ENCODE data around the gene ABI1. TPM values are rescaled to one million over a fixed set of nuclear protein-coding genes. Genes with fewer than 3 reads are reported as not detected.
"Not testable (repeated sequence)": the region's sequence is repeated elsewhere in the genome, so short reads cannot be mapped to it uniquely, and the experiment has no call there.

Gene ABI1
- total RNA-seq, 1 experiment from 2014 or later = 95.8 TPM

GRCh38 chr10:26858707-26859034 is 2.1 kb downstream of the ABI1 start:
- no TSS peak for BruUV-seq (replicated peaks)
- CTCF ChIA-PET = no interaction called here
- peak overlapping the region; percentile 82 for H3K4me3 ChIP-seq (ENCODE audit: low read depth, low read length)
- Mint-ChIP-seq H3K27me3 (ENCODE audit: insufficient read depth, unreplicated experiment) (no peaks in the 10 kb centered on the region), H3K4me3 (ENCODE audit: unreplicated experiment) (peak overlapping the region; percentile 97), H3K27ac (ENCODE audit: unreplicated experiment) (peak overlapping the region; percentile 99), H3K9me3 (ENCODE audit: unreplicated experiment) (no peaks in the 10 kb centered on the region), H3K4me1 (ENCODE audit: low read depth, unreplicated experiment) (peaks cover 39% of the 10 kb centered on the region), H3K36me3 (ENCODE audit: insufficient read depth, unreplicated experiment) (peaks cover 13% of the 10 kb centered on the region)
- no peak for TF ChIP-seq CTCF (IDR thresholded peaks at IDR 0.05; ENCODE audit: insufficient read depth in 1 of 2, low read depth in 1 of 2, low read length in 1 of 2, severe bottlenecking in 1 of 2, unreplicated experiment in 1 of 2)
- no peak for DNase-seq
- POLR2A ChIA-PET = no interaction called here
- H3K27me3 ChIP-seq (replicated peaks; ENCODE audit: control insufficient read depth, insufficient read depth, low read length) = no peaks in the 10 kb centered on the region
- peaks cover 33% of the 10 kb centered on the region for H3K4me1 ChIP-seq
- no peaks in the 10 kb centered on the region for H3K9me3 ChIP-seq
- intact Hi-C loops (cut with micrococcal nuclease; ENCODE audit: unreplicated experiment) = no loop called here
- H3K36me3 ChIP-seq (ENCODE audit: control insufficient read depth, insufficient read depth, low read length) = no peaks in the 10 kb centered on the region

GRCh38 chr10:26857991-26858706 is 2.6 kb downstream of the ABI1 start:
- no peak overlapping the region; the same call in 1 of the 2 replicates for H3K4me3 ChIP-seq (ENCODE audit: low read depth, low read length)
- POLR2A ChIA-PET = no interaction called here
- BruUV-seq (replicated peaks) = no TSS peak
- H3K27me3 ChIP-seq (replicated peaks; ENCODE audit: control insufficient read depth, insufficient read depth, low read length) = no peaks in the 10 kb centered on the region
- Mint-ChIP-seq H3K9me3 (ENCODE audit: unreplicated experiment) (no peaks in the 10 kb centered on the region), H3K36me3 (ENCODE audit: insufficient read depth, unreplicated experiment) (peaks cover 13% of the 10 kb centered on the region), H3K4me1 (ENCODE audit: low read depth, unreplicated experiment) (peaks cover 41% of the 10 kb centered on the region), H3K4me3 (ENCODE audit: unreplicated experiment) (peak overlapping the region; percentile 97), H3K27ac (ENCODE audit: unreplicated experiment) (peak overlapping the region; percentile 99), H3K27me3 (ENCODE audit: insufficient read depth, unreplicated experiment) (no peaks in the 10 kb centered on the region)
- no peaks in the 10 kb centered on the region for H3K36me3 ChIP-seq (ENCODE audit: control insufficient read depth, insufficient read depth, low read length)
- CTCF ChIA-PET = interaction anchor here (0.6 kb wide), 1 partner anchor 132 kb away, joined by 3 read pairs; no protein-coding TSS in a partner anchor
- intact Hi-C loops (cut with micrococcal nuclease; ENCODE audit: unreplicated experiment) = no loop called here
- H3K9me3 ChIP-seq = no peaks in the 10 kb centered on the region
- peak in 1 of 2 experiments; percentile 24 for DNase-seq
- H3K4me1 ChIP-seq = peaks cover 36% of the 10 kb centered on the region
- TF ChIP-seq CTCF (IDR thresholded peaks at IDR 0.05; ENCODE audit: insufficient read depth in 1 of 2, low read depth in 1 of 2, low read length in 1 of 2, severe bottlenecking in 1 of 2, unreplicated experiment in 1 of 2) = no peak

- peak overlapping the region; percentile 99 for H3K27ac Mint-ChIP-seq (ENCODE audit: unreplicated experiment)
- H3K4me1 ChIP-seq = peaks cover 36% of the 10 kb centered on the region
- intact Hi-C loops (cut with micrococcal nuclease; ENCODE audit: unreplicated experiment); DNase-seq; H3K36me3 ChIP-seq (ENCODE audit: control insufficient read depth, insufficient read depth, low read length); H3K27me3 Mint-ChIP-seq (ENCODE audit: insufficient read depth, unreplicated experiment); H3K27me3 ChIP-seq (replicated peaks; ENCODE audit: control insufficient read depth, insufficient read depth, low read length); H3K4me3 ChIP-seq (ENCODE audit: low read depth, low read length); H3K9me3 ChIP-seq; POLR2A ChIA-PET; BruUV-seq (replicated peaks); H3K9me3 Mint-ChIP-seq (ENCODE audit: unreplicated experiment): not testable (repeated sequence)
- peaks cover 41% of the 10 kb centered on the region for H3K4me1 Mint-ChIP-seq (ENCODE audit: low read depth, unreplicated experiment)
- H3K4me3 Mint-ChIP-seq (ENCODE audit: unreplicated experiment) = peak overlapping the region; percentile 97
- H3K36me3 Mint-ChIP-seq (ENCODE audit: insufficient read depth, unreplicated experiment) = peaks cover 13% of the 10 kb centered on the region
- CTCF ChIA-PET = interaction anchor here (0.6 kb wide), 1 partner anchor 131 kb away, joined by 3 read pairs; no protein-coding TSS in a partner anchor
Observed at GRCh38 chr10:26857553-26857952, 3.2 kb downstream of the ABI1 start.

Measured in Caco-2 (cell line).